Tibial nerve (tissue), 4 donors: ENCODE data around the gene SENP3. TPM values are rescaled to one million over a fixed set of nuclear protein-coding genes. Genes with fewer than 3 reads are reported as not detected.
"Not testable (repeated sequence)": the region's sequence is repeated elsewhere in the genome, so short reads cannot be mapped to it uniquely, and the experiment has no call there.

Source experiments
- DNase-seq, 2 donors: peaks; one replicate each; pipeline ENCODE4 v3.0.0-alpha.2; 2019; ENCODE audit warnings: low spot score in 2 of 2
- H3K27ac ChIP-seq, 4 donors: fragments of 200-600 bp; sonication (generic) in 3 of 4; one replicate each; pipeline ENCODE4 v1.5.1; 2017 to 2019; ENCODE audit warnings: mild to moderate bottlenecking in 1 of 4
- H3K27me3 ChIP-seq, 2 donors: fragments of 200-600 bp; sonication (generic) in 1 of 2; one replicate each; pipeline versions ENCODE4 v1.5.1 to v1.6.0; 2017 to 2019
- H3K36me3 ChIP-seq, 3 donors: fragments of 200-600 bp; sonication (generic); one replicate each; pipeline ENCODE4 v1.5.1; 2018 to 2019
- H3K4me1 ChIP-seq, 4 donors: fragments of 200-600 bp; sonication (generic) in 3 of 4; one replicate each; pipeline ENCODE4 v1.5.1; 2017 to 2019
- H3K4me3 ChIP-seq, 4 donors: fragments of 200-600 bp; sonication (generic) in 3 of 4; one replicate each; pipeline ENCODE4 v1.5.1; 2017 to 2019; ENCODE audit warnings: mild to moderate bottlenecking in 1 of 4, moderate library complexity in 1 of 4
- H3K9me3 ChIP-seq, 4 donors: fragments of 200-600 bp; sonication (generic) in 3 of 4; one replicate each; pipeline ENCODE4 v1.5.1; 2017 to 2019
- CTCF ChIP-seq, 5 experiments: fragments of 200-600 bp in 3 of 5; fragments of 450-650 bp in 2 of 5; sonication (generic) in 3 of 5; IDR thresholded peaks; one replicate each; pipeline ENCODE4 v1.5.1; 2016 to 2019; ENCODE audit warnings: antibody characterized with exemption in 5 of 5, mild to moderate bottlenecking in 3 of 5, moderate library complexity in 2 of 5
- EP300 ChIP-seq, 2 donors: sonication (generic); formaldehyde crosslinking; IDR thresholded peaks; one replicate each; pipeline ENCODE4 v1.6.1; 2017; ENCODE audit warnings: antibody characterized with exemption in 2 of 2, mild to moderate bottlenecking in 1 of 2
- POLR2A ChIP-seq, 2 donors: fragments of 450-650 bp; IDR thresholded peaks; one replicate each; pipeline ENCODE4 v1.6.1; 2017; ENCODE audit warnings: antibody characterized with exemption in 2 of 2, mild to moderate bottlenecking in 2 of 2, moderate library complexity in 2 of 2
- WGBS, 2 donors: methylation state at CpG; one replicate each; pipeline ENCODE4 v1.1.5; 2018; 5-methylcytosine and 5-hydroxymethylcytosine counted together
- total RNA-seq, 4 donors: library from RNA; depleted of rRNA; stranded (reverse); fragments of >200 nt; gene quantifications; one replicate each; pipeline ENCODE4 v1.1.0, GENCODE V29; 2016

Gene SENP3
- total RNA-seq, 4 donors from 2014 or later, result 54.3 to 75.4 (median 59.0) TPM

GRCh38 chr17:7591596-7591995, 29.9 kb downstream of the SENP3 start:
- no peak overlapping the region for H3K27ac ChIP-seq
- H3K9me3 ChIP-seq, result no peaks in the 10 kb centered on the region
- TF ChIP-seq CTCF (IDR thresholded peaks at IDR 0.05), result no peak
- no peak for TF ChIP-seq EP300 (IDR thresholded peaks at IDR 0.05)
- TF ChIP-seq POLR2A (IDR thresholded peaks at IDR 0.05), result no peak
- no peak for DNase-seq
- H3K36me3 ChIP-seq, result peaks cover 8 to 75% (median 35%) of the 10 kb centered on the region in 3 donors
- peaks cover 0 to 30% (median 2%) of the 10 kb centered on the region in 4 donors for H3K4me1 ChIP-seq
- H3K27me3 ChIP-seq, result no peaks in the 10 kb centered on the region
- WGBS, 2 donors, result 80 to 85% methylated on average over 5 of the region's 5 CpGs
- no peak overlapping the region for H3K4me3 ChIP-seq

GRCh38 chr17:7592422-7593021, 30.8 kb downstream of the SENP3 start:
- WGBS, 2 donors, result 91 to 94% methylated on average over 23 of the region's 23 CpGs
- Histone ChIP-seq H3K27me3 (no peaks in the 10 kb centered on the region), H3K4me3 (no peak overlapping the region), H3K9me3 (no peaks in the 10 kb centered on the region), H3K4me1 (peaks cover 0 to 28% (median 2%) of the 10 kb centered on the region in 4 donors), H3K27ac (no peak overlapping the region), H3K36me3 (peaks cover 8 to 75% (median 35%) of the 10 kb centered on the region in 3 donors)
- no peak for DNase-seq
- no peak for TF ChIP-seq POLR2A (IDR thresholded peaks at IDR 0.05)
- TF ChIP-seq EP300 (IDR thresholded peaks at IDR 0.05), result no peak
- no peak for TF ChIP-seq CTCF (IDR thresholded peaks at IDR 0.05)

- H3K36me3 ChIP-seq, result peaks cover 8 to 75% (median 35%) of the 10 kb centered on the region in 3 donors
- H3K27me3 ChIP-seq, result no peaks in the 10 kb centered on the region
- 79% methylated on average over 12 of the region's 12 CpGs for WGBS, 2 donors
- peaks cover 0 to 20% (median 2%) of the 10 kb centered on the region in 4 donors for H3K4me1 ChIP-seq
- H3K9me3 ChIP-seq, result no peaks in the 10 kb centered on the region
- TF ChIP-seq CTCF (IDR thresholded peaks at IDR 0.05) (no peak), POLR2A (IDR thresholded peaks at IDR 0.05) (no peak), EP300 (IDR thresholded peaks at IDR 0.05) (no peak)
- DNase-seq, result no peak
- no peak overlapping the region for H3K4me3 ChIP-seq
- H3K27ac ChIP-seq, result no peak overlapping the region
These were observed 31.6 kb downstream of the SENP3 start for GRCh38 chr17:7593296-7593695.

- H3K36me3 ChIP-seq, result peaks cover 8 to 97% (median 47%) of the 10 kb centered on the region in 3 donors
- not testable (repeated sequence) for H3K4me3 ChIP-seq, H3K27me3 ChIP-seq, DNase-seq, H3K4me1 ChIP-seq, H3K9me3 ChIP-seq, H3K27ac ChIP-seq
- WGBS, 2 donors, result 43 to 47% methylated on average over 5 of the region's 5 CpGs
These were observed 35.8 kb downstream of the SENP3 start for GRCh38 chr17:7597561-7597960.

GRCh38 chr17:7606280-7606679, 44.6 kb downstream of the SENP3 start:
- H3K36me3 ChIP-seq, result peaks cover 2 to 50% (median 5%) of the 10 kb centered on the region in 3 donors
- no peak for DNase-seq

More at GRCh38 chr17:7606280-7606679, 44.6 kb downstream of the SENP3 start:
- no peak overlapping the region for H3K27ac ChIP-seq
- no peak overlapping the region for H3K4me3 ChIP-seq
- peaks cover 0 to 17% (median 2%) of the 10 kb centered on the region in 4 donors for H3K4me1 ChIP-seq
- 86 to 90% methylated on average over 4 of the region's 4 CpGs for WGBS, 2 donors
- no peaks in the 10 kb centered on the region for H3K9me3 ChIP-seq
- no peaks in the 10 kb centered on the region for H3K27me3 ChIP-seq
- TF ChIP-seq POLR2A (IDR thresholded peaks at IDR 0.05) (no peak), CTCF (IDR thresholded peaks at IDR 0.05) (no peak), EP300 (IDR thresholded peaks at IDR 0.05) (no peak)
